Gastrocnemius medialis (tissue), 4 donors: ENCODE measurements around the gene MOSMO. TPM values are rescaled to one million over a fixed set of nuclear protein-coding genes. Genes with fewer than 3 reads are reported as not detected.
"Not testable (repeated sequence)": the region's sequence is repeated elsewhere in the genome, so short reads cannot be mapped to it uniquely, and the experiment has no call there.

Experiments
- ATAC-seq, 2 donors: fragments of 150-250 bp; one replicate each; pipeline ENCODE4 v1.9.1; 2016
- DNase-seq, 2 donors: peaks; one replicate each; pipeline ENCODE4 v3.0.0-alpha.2; 2019
- H3K27ac ChIP-seq, 4 donors: fragments of 200-600 bp; sonication (generic); 1 replicate in 1 of 4; 2 replicates in 3 of 4; pipeline ENCODE4 v1.5.1; 2016 to 2018; ENCODE audit warnings: mild to moderate bottlenecking in 2 of 4, moderate library complexity in 1 of 4
- H3K27me3 ChIP-seq, 3 donors: fragments of 200-600 bp; sonication (generic) in 2 of 3; 1 replicate in 1 of 3; 2 replicates in 2 of 3; pipeline versions ENCODE4 v1.5.1 to v1.6.0; 2016 to 2019; ENCODE audit warnings: mild to moderate bottlenecking in 1 of 3, moderate library complexity in 1 of 3
- H3K36me3 ChIP-seq, 2 donors: fragments of 200-600 bp; sonication (generic) in 1 of 2; one replicate each; pipeline ENCODE4 v1.5.1; 2017 to 2018
- H3K4me1 ChIP-seq, 2 donors: fragments of 200-600 bp; sonication (generic) in 1 of 2; one replicate each; pipeline ENCODE4 v1.5.1; 2016 to 2017; ENCODE audit warnings: mild to moderate bottlenecking in 2 of 2
- H3K4me3 ChIP-seq, 4 donors: fragments of 200-600 bp; sonication (generic) in 3 of 4; 1 replicate in 1 of 4; 2 replicates in 3 of 4; pipeline ENCODE4 v1.5.1; 2016 to 2019; ENCODE audit warnings: mild to moderate bottlenecking in 2 of 4
- H3K9me3 ChIP-seq, 3 donors: fragments of 200-600 bp; sonication (generic) in 2 of 3; 1 replicate in 1 of 3; 2 replicates in 2 of 3; pipeline ENCODE4 v1.5.1; 2016 to 2019
- POLR2A ChIP-seq, 2 donors: fragments of 450-650 bp; IDR thresholded peaks; one replicate each; pipeline ENCODE4 v1.6.1; 2017; ENCODE audit warnings: antibody characterized with exemption in 2 of 2, mild to moderate bottlenecking in 2 of 2, moderate library complexity in 2 of 2
- in situ Hi-C, 4 donors: fragments of 200-750 bp; cut with MboI; loops; one replicate each; pipeline versions ENCODE4 v1.15.0 to v1.8.0; 2017; ENCODE audit warnings: low sequenced_read_pairs in 4 of 4
- intact Hi-C: fragments of 100-400 bp; cut with DNase I; formaldehyde crosslinking; loops from one replicate; pipeline ENCODE4 v1.15.1; 2023; ENCODE audit warnings: low total_unique reads
- total RNA-seq, 4 donors: library from RNA; depleted of rRNA; stranded (reverse); fragments of >200 nt; gene quantifications; one replicate each; pipeline versions ENCODE4 v1.1.0 to v1.2.3, GENCODE V29; 2016
- TF ChIP-seq, protein P1 (sequence below), 5 experiments: fragments of 450-650 bp in 3 of 5; fragments of 200-600 bp in 2 of 5; sonication (generic) in 2 of 5; IDR thresholded peaks in 4 of 5; conservative IDR thresholded peaks in 1 of 5; 1 replicate in 4 of 5; 2 replicates in 1 of 5; pipeline ENCODE4 v1.5.1; 2016 to 2019; ENCODE audit warnings: antibody characterized with exemption in 5 of 5, mild to moderate bottlenecking in 3 of 5, moderate library complexity in 3 of 5

The MOSMO gene
- total RNA-seq, 4 donors from 2014 or later, result 12.6 to 17.6 (median 13.9) TPM

DNA sequence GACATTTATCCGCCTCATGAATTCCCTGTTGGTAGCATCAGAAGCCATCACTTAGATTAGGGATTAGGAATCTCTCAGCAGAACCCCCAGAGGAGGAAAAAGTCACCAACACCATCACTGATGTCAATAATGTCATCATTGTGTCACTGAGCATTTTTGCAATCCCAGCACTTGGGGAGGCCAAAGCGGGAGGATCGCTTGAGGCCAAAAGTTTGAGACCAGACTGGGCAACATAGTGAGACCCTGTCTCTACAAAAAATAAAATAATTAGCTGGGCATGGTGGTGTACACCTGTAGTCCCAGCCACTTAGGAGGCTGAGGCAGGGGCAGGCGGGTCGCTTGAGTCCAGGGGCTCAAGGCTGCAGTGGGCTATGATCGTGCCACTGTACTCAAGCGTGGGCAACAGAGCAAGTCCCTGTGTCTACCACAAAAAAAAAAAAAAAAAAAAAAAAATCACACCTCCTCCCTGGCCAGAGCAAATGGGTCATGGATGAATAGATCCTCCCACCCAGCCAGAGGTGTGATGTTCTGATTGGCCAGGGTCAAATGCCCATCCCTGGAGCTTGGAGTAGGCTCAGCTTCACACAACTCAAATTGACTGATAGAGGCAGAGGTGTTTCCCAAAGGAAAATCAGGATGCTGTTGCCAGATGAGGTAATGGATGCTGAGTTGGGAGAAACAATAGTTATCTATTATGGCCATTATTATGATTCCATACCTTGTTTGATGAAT, 116.0 kb downstream of the MOSMO start:
- intact Hi-C loops, result no loop called here
- no peak for DNase-seq
- peaks cover 0 to 3% of the 10 kb centered on the region in 2 donors for H3K4me1 ChIP-seq
- TF ChIP-seq, protein P1, sequence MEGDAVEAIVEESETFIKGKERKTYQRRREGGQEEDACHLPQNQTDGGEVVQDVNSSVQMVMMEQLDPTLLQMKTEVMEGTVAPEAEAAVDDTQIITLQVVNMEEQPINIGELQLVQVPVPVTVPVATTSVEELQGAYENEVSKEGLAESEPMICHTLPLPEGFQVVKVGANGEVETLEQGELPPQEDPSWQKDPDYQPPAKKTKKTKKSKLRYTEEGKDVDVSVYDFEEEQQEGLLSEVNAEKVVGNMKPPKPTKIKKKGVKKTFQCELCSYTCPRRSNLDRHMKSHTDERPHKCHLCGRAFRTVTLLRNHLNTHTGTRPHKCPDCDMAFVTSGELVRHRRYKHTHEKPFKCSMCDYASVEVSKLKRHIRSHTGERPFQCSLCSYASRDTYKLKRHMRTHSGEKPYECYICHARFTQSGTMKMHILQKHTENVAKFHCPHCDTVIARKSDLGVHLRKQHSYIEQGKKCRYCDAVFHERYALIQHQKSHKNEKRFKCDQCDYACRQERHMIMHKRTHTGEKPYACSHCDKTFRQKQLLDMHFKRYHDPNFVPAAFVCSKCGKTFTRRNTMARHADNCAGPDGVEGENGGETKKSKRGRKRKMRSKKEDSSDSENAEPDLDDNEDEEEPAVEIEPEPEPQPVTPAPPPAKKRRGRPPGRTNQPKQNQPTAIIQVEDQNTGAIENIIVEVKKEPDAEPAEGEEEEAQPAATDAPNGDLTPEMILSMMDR (IDR thresholded peaks at IDR 0.05 in 4 of 5, conservative IDR thresholded peaks at IDR 0.05 in 1 of 5), result no peak
- no peak for TF ChIP-seq POLR2A (IDR thresholded peaks at IDR 0.05)
- H3K27me3 ChIP-seq, result no peaks in the 10 kb centered on the region
- no peaks in the 10 kb centered on the region for H3K36me3 ChIP-seq
- no peak overlapping the region for H3K27ac ChIP-seq
- H3K9me3 ChIP-seq, result no peaks in the 10 kb centered on the region
- H3K4me3 ChIP-seq, result no peak overlapping the region
- in situ Hi-C loops, result no loop called here
- no peak for ATAC-seq

DNA sequence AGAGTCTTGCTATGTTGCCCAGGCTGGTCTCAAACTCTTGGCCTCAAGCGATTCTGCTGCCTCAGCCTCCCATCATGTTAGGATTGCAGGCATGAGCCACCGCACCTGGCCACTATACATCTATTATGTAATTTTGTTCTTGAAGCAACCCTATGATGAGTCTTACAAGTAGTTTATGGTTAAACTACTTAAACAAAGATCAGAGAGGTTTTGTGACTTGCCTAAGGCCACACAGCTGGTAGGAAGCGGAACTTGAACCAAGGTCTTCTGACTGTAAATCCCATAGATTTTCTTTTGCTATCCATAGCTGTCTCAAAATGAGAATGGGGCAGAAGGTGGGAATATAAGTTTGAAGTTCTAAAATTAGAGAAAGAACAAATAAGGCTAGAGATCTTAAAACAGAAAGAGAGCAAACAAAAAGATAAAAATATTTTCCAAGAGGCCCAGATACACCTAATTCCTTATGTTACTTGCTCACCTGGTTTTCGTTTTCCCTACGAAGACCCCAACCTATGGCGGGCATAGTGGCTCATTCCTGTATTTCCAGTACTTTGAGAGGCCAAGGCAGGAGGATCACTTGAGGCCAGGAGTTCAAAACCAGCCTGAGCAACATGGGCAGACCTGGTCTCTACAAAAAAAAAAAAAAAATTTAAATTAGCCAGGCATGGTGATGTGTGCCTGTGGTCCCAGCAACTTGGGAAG, 116.8 kb downstream of the MOSMO start:
- intact Hi-C loops (no loop called here), in situ Hi-C loops (no loop called here)
- H3K36me3 ChIP-seq, result no peaks in the 10 kb centered on the region
- DNase-seq (no peak), ATAC-seq (no peak)
- H3K9me3 ChIP-seq, result no peaks in the 10 kb centered on the region
- no peak overlapping the region for H3K4me3 ChIP-seq
- no peak overlapping the region for H3K27ac ChIP-seq
- peaks cover 0 to 3% of the 10 kb centered on the region in 2 donors for H3K4me1 ChIP-seq
- TF ChIP-seq POLR2A (IDR thresholded peaks at IDR 0.05), result no peak
- TF ChIP-seq, protein P1 (IDR thresholded peaks at IDR 0.05 in 4 of 5, conservative IDR thresholded peaks at IDR 0.05 in 1 of 5), result no peak
- no peaks in the 10 kb centered on the region for H3K27me3 ChIP-seq

DNA sequence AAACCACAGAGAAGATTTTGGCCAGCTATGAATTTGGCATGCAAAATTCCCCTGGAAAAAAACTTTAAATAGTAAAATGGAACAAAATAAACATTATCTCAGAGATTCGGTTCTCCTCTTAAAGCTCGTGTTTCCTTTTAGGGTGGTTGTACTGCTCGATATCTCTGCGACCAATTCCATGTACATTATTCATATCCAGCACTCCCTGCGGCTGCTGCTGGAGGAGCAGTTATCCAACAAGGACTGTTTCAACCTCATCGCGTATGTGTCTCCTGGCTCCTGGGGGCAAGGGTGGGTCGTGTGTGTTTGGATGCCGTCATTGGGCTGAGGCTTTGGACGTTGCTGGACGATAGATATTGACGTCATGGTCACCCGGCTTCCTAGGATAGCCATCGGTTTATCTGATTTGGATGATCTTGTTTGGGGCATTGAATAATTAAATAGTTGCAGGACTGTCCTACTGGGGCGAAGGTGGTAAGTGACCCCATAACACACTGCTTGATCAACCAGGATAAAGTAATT, 118.2 kb downstream of the MOSMO start:
- no peaks in the 10 kb centered on the region for H3K27me3 ChIP-seq
- no peak for ATAC-seq
- in situ Hi-C loops, result no loop called here
- no peak for DNase-seq
- H3K27ac ChIP-seq, result no peak overlapping the region
- TF ChIP-seq, protein P1 (IDR thresholded peaks at IDR 0.05 in 4 of 5, conservative IDR thresholded peaks at IDR 0.05 in 1 of 5), result no peak
- no peak for TF ChIP-seq POLR2A (IDR thresholded peaks at IDR 0.05)
- H3K36me3 ChIP-seq, result no peaks in the 10 kb centered on the region
- no peaks in the 10 kb centered on the region for H3K9me3 ChIP-seq
- no peak overlapping the region for H3K4me3 ChIP-seq
- intact Hi-C loops, result no loop called here
- no peaks in the 10 kb centered on the region for H3K4me1 ChIP-seq

DNA sequence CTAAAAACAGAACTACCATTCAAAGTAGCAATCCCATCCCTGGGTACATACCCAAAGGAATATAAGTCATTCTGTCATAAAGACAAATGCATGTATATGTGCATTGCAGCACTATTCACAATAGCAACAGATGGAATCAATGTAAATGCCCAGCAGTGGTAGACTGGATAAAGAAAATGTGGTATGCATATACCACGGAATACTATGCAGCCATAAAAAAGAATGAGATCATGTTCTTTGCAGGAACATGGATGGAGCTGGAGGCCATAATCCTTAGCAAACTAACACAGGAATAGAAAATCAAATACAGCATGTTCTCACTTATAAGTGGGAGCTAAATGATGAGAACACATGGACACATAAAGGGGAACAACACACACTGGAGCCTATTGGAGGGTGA, 120.6 kb downstream of the MOSMO start:
- H3K27me3 ChIP-seq, H3K9me3 ChIP-seq, DNase-seq, intact Hi-C loops, in situ Hi-C loops, H3K4me1 ChIP-seq, H3K36me3 ChIP-seq, H3K27ac ChIP-seq, H3K4me3 ChIP-seq, ATAC-seq: not testable (repeated sequence)

DNA sequence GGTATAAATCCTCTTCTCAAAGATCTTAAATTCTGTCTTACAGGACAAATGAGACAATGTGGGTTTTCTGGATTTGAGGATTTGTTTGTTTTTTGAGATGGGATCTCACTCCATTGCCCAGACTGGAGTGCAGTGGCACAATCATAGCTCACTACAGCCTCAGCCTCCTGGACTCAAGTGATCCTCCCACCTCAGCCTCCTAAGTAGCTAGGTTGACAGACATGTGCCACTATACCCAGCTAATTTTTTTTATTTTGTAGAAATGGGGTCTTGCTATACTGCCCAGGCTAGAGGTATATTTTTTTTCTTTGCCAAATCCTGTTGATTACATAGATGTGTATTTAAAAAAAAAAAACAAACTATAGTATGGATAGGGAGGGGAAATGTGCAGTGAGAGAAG, 122.6 kb downstream of the MOSMO start:
- Histone ChIP-seq H3K36me3 (no peaks in the 10 kb centered on the region), H3K27me3 (no peaks in the 10 kb centered on the region), H3K27ac (no peak overlapping the region), H3K4me3 (no peak overlapping the region), H3K9me3 (no peaks in the 10 kb centered on the region), H3K4me1 (no peaks in the 10 kb centered on the region)
- ATAC-seq (no peak), DNase-seq (no peak)
- TF ChIP-seq, protein P1 (IDR thresholded peaks at IDR 0.05 in 4 of 5, conservative IDR thresholded peaks at IDR 0.05 in 1 of 5), result no peak
- TF ChIP-seq POLR2A (IDR thresholded peaks at IDR 0.05), result no peak
- in situ Hi-C loops, result no loop called here
- intact Hi-C loops, result no loop called here
